Cardiac septum (tissue), 1 donor: ENCODE data around the gene ENTPD6. TPM values are rescaled to one million over a fixed set of nuclear protein-coding genes. Genes with fewer than 3 reads are reported as not detected.
A peak's percentile ranks its signal among the peaks of the same experiment; 100 is the strongest.

Source experiments
- DNase-seq: peaks from one replicate; pipeline ENCODE4 v3.0.0-alpha.2; 2020; ENCODE audit warnings: low spot score
- intact Hi-C: fragments of 100-400 bp; cut with DNase I; formaldehyde crosslinking; loops from one replicate; pipeline ENCODE4 v1.14.0; 2022
- total RNA-seq: library from RNA; stranded (reverse); fragmentation: NEBNext Ultra II Directional; extraction: Animal tissue kit (Norgen Biotek cat#: 25700); gene quantifications from one replicate; pipeline ENCODE4 v1.2.1, GENCODE V29; 2021
- donor health status: DM: no; HTN: no; CAD: no.

ENTPD6 gene
- total RNA-seq, 1 donor from 2014 or later = 102 TPM

DNA sequence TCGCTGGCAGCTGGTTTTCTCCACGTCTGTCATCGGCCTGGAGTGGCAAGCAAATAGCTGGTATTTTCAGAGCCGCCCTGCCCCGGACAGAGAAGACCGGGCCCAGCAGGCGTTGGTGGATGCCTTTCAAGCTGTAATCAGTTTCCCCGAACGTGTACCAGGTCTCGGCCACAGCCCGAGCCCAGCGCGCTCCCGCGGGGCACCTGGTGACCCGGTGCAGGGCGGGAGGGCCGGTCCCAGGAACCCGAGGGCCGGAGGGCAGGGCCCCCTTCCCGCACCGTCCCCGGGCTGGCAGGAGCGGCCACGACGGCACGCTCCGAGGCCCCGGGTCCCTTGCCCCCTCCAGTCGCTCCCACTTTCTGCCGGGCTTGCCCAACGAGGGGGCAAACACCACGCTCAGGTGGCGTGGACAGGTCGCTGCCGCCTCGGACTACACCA, 52.0 kb downstream of the ENTPD6 start:
- intact Hi-C loops = loop anchor here (1.0 to 10.0 kb wide), 5 partner anchors 21 to 253 kb away; partner anchors contain the start of genes ABHD12 and ACSS1
- no peak for DNase-seq

DNA sequence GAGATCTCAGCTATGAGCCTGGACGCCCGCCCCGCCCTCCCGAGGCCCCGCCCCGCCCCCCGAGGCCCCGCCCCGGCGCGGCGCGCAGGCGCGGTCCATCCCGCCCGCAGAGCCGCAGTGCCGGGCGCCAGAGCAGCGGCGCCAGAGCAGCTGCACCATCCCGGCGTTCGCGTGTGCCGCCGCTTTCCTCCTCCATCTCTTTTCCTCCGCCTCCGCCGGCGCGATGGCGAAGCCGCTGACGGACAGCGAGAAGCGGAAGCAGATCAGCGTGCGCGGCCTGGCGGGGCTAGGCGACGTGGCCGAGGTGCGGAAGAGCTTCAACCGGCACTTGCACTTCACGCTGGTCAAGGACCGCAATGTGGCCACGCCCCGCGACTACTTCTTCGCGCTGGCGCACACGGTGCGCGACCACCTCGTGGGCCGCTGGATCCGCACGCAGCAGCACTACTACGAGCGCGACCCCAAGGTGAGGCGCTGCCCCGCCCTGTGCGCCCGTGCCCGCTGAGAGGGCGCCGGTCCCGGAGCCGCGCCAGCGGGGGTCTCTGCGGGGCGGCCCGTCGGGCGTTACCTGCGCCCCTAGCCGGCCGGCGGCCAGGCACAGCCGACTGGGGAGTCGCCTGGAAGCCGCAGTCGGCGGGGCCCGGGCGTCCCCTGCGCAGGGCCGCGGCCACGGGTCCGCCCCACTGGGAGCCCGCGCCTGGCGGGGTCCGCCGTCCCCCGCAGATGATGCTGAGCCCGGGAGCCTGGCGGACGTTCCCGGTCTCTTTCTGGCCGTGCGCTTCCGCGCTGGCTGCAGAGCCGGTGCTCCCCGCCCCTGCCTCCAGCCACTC, 52.7 kb downstream of the ENTPD6 start, which contains the start of gene PYGB:
Gene PYGB, plus strand, starts transcription at position 130 of the 830 bp plus-strand sequence. Its CDS starts 94 bp downstream, at position 224.
- intact Hi-C loops = loop anchor here (1.0 to 10.0 kb wide), 5 partner anchors 21 to 253 kb away; partner anchors contain the start of genes ABHD12 and ACSS1
- peak; percentile 91 for DNase-seq

DNA sequence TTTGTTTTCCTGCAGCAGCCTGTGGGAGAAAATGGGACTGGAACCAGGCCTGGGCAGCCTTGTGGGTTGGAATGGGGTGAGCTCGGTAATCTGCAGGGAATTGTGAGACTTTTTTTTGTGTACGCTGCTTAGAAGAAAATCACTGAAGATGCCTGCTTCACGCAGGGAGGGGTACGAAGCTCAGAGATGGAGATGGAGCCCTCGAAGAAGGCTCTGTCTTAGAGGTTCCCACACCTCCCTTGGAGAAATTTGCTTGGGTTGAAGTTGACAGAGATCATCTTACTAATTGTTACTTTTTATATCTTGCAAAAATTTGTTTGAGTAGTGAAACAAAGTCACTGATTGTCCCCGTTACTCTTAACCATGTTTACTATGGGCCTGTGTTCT, 53.3 kb downstream of the ENTPD6 start:
- no peak for DNase-seq
- intact Hi-C loops = loop anchor here (5.0 to 10.0 kb wide), 2 partner anchors 146 to 191 kb away; partner anchors contain the start of genes ABHD12 and ACSS1

DNA sequence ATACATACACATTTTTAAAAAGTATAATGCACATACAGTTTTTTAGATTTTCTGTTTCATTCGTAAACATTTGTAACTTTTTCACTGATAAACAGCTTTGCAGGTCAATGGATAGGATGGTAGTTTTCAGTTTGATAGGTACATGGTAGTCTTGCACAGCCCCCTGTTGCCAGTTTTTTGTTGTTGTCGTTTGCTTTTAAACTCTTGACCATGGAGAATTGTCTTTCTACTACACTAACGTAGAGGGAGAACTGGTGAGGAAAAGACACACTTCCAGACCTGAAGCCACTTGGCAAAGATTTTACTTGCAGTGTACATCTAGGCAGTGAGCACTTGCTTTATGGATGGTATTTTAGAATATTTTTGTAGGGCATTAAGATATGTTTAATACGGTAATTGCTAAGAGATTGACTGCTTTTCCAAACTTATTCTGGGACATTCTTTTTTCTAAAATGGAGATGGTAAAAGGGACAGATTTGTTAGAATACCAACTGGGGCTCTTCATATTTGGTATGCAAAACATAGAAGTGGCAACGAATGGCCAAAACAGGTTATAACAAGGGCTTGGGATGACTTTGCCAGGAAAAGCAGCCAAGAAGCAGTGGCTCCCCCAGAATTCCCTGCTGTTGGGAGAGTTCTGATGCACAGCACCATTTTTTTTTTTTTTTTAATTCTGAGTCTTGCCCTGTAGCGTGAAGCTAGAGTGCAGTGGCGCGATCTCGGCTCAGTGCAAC, 53.9 kb downstream of the ENTPD6 start:
- DNase-seq = peak; percentile 76
- intact Hi-C loops = loop anchor here (5.0 to 10.0 kb wide), 2 partner anchors 145 to 192 kb away; partner anchors contain the start of genes ABHD12 and ACSS1

DNA sequence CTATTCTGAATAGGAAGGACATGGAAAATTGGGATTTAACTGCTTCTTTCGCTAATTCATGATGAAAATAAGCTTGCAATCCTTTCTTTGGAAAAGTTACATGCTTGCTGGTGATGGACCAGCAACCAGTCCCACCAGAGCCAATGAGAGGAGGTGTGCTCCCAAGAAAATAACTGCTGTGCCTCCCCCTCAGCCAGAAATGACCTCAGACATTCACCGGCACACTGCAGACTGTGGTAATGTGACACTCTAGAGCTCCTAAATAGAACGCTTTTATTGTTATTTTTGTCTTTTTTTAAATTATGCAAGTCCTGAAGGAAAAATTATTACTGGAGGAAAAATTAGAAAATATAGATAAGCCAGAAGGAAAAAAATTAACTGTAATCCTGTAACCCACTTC, 55.0 kb downstream of the ENTPD6 start:
- intact Hi-C loops = no loop called here
- DNase-seq = peak; percentile 70

DNA sequence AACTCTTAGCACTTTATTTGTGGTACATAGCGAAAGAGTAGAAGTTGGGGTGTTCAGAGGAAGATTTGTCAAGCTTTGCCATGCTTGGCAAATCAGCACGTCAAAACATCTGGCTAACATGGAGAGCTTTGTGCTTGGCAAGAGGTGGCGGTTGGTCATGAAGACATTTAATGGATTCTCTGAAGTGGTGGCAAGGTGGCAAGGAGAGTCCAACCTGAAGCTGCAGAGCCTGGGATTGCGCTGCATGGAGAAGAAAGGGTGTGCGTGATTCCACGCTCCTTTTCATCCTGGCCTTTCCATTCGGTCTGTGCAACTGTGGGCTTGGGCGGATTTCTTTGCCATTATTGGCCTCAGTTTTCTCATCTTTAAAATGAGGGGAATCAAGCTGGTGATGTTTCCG, 55.5 kb downstream of the ENTPD6 start:
- intact Hi-C loops = no loop called here
- peak; percentile 69 for DNase-seq

DNA sequence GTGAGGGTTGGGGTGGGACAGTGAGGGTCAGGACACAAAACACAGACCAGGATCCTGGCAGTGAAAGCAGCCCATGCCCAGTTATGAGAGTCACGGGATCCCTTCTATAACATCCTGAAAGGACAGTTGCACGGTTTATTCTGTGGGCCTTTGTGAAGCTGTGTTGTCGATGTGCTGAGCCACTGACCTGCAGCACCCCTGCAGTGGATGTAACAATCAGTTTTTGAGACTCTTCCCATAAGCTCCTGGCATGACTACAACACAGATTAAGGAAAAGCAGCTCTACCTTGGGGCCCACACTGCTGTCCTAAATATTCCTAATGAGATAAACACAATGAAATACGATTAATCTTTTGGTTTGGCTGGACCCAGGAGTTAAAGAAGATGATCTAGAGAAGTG, 56.0 kb downstream of the ENTPD6 start:
- peak; percentile 53 for DNase-seq
- intact Hi-C loops = no loop called here

DNA sequence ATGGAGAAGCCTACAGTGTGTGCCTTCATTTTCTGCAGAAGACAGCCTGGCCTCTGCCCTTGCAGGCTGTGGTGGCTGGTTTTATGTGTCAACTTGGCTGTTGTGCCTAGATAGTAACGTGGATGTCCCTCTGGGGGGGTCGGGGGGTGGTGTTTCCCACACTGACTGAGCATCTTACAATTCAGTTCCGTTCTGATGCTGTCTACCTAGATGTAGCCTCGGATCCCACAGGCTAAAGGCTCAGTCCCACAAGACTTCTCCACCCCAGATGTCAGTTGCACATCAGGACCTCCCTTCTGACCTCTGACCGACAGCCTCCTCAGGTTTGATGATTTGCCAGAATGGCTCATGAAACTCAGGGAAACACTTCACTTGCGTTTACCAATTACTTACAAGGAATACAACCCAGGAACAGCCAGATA, 56.7 kb downstream of the ENTPD6 start:
- peak; percentile 70 for DNase-seq
- intact Hi-C loops = no loop called here

DNA sequence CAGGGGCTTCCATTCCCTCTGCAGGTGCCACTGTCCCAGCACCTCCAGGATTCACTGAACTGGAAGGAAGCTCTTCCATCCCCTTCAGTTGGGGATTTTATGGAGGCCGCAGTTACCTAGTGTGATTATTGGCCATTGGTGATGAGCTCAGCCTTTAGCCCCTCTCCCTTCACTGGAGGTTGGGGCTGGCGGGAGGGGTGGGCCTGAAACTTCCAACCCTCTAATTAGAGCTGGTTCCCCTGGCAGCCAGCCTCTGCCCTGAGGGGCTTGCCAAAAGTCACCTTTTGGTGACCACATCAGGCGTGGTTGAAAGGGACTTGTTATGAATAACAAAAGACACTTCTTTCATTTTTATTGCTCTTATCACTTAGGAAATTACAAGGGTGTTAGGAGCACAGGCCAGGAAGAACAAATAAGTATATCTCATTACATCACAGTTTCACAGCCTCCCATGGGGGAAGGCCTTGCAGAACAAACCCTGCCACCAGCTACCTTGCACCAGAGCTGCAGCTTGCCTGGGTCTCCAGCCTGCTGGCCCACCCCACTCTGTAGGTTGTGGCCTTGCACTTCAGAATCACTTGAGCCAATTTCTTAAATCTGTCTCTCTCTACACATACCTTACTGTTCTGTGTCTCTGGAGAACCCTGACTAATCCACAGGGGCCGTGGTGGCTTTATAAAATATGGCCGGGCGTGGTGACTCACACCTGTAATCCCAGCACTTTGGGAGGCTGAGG, 57.3 kb downstream of the ENTPD6 start:
- peak; percentile 60 for DNase-seq
- intact Hi-C loops = no loop called here

DNA sequence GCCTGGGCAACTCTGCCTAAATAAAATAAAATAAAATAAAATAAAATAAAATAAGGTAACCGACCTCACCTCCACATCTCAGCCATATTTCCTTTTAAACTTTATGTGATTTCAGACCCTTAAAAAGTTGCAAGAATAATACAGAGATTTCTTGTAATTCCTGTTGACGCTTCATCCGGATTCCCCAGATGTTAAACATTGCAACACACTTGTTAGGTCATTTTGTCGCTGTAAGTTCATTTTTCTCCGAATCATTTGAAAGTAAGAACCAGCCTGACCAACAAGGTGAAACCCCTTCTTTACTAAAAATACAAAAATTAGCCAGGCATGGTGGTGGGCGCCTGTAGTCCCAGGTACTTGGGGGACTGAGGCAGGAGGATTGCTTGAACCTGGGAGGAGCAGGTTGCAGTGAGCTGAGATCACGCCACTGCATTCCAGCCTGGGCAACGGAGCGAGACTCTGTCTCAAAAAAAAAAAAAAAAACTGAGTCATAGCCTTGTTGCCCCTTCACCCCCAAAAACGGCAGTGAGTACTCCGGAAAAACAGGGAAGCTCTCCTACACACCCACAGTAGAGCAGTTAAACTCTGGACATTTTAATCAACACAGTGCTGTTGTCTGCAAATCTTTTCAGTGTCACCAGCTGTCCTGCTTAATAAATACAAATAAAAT, 58.2 kb downstream of the ENTPD6 start:
- no peak for DNase-seq
- intact Hi-C loops = no loop called here

DNA sequence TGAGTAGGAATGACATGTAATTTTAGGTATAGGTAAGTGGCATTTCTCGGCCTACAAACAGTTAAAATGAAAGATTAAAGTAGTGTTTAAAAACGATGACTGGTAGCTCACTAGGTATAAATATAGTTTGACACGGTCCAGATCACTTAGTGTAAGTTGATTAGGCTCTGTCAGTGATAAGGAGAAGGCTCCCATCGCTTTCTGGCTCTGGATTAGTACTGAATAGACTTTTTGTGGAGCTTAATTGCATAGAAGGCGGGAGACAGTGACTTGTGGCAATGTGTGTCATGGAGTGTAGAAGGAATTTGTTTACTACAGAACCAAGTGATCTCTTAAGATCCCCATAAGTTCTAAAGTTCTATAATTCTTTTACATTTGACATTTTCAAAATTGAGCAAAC, 59.1 kb downstream of the ENTPD6 start:
- intact Hi-C loops = no loop called here
- no peak for DNase-seq

DNA sequence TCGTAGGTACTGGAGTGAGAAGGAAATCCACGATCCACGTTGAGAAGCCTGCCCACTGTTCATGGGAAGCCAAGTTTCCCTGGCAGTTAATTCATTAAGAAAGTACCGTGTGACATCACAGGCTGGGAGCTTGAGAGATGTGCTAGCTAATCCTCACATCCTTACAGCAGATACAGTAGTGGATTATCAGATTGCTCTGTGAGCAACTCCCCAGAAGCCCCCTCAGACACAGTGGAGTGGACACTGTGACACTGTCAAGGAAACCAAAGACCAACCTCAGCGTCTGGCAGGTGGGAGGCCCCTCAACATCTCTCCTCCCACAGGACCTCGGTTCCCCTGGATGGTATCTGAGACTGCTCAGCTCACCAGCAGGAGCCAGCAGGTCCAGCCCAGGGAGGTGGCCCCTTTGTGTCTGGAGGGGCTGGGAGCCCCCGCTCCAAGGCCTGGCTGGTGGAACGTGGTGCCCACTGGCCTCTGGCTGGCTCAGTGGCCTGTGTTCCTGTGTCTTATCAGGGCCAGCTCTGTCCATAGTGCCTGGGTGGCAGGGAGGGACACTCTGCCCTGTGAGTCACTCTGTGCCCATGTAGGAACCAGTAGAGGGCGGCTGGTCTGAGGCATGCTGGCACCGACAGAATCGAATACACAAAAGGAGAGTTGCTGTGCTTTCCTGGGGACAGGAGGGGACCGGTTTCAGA, 59.6 kb downstream of the ENTPD6 start:
- intact Hi-C loops = no loop called here

DNA sequence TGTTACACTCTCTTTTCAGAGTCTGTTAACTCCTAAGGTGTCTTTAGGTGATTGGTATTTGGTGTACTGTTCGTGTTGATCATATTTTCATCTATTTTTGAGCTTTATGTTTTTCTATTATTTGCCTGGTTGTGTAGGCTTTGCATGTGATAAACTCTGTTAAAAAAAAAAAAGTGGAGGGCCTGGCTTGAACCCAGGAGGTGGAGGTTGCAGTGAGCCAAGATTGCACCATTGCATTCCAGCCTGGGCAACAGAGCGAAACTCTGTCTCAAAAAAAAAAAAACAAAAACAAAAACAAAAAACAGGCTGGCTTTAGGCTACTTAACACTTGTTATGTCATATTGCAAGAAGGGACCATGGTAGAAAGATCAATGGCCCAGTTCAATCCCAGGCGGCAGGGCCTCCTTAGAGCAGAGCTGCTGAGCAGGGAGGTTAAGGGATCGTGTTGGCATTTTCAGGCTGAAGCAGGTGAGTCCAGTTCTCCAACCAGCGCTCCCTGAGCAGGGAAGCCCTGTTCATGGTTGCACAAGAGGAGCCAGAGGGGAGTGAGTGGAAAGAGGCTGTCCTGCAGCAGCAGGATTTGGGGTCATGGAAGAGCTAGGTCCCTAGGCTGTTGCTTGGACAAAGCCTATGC, 60.8 kb downstream of the ENTPD6 start:
- intact Hi-C loops = no loop called here
- DNase-seq = no peak

More for the DNA sequence above, 59.6 kb downstream of the ENTPD6 start:
- DNase-seq = peak; percentile 83

DNA sequence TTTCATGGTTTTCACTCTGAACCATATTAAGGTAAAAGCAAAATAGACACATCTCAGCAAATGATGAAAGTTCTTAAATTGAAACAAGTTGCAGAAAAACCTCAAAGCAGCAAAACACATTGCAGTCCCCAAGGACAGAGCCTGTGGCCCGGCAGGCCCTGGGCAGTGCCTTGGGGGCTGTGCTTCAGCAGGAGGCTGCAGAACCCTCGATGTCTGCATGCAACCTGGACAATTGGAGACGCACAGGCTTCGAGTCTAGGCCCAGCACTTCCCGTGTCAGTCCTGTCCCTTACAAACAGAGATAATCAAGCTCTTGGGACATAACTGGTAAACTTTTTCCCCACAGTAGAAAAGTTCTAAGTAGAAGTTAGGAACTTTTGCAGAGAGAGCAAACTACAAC, 61.6 kb downstream of the ENTPD6 start:
- DNase-seq = peak; percentile 68
- intact Hi-C loops = no loop called here

DNA sequence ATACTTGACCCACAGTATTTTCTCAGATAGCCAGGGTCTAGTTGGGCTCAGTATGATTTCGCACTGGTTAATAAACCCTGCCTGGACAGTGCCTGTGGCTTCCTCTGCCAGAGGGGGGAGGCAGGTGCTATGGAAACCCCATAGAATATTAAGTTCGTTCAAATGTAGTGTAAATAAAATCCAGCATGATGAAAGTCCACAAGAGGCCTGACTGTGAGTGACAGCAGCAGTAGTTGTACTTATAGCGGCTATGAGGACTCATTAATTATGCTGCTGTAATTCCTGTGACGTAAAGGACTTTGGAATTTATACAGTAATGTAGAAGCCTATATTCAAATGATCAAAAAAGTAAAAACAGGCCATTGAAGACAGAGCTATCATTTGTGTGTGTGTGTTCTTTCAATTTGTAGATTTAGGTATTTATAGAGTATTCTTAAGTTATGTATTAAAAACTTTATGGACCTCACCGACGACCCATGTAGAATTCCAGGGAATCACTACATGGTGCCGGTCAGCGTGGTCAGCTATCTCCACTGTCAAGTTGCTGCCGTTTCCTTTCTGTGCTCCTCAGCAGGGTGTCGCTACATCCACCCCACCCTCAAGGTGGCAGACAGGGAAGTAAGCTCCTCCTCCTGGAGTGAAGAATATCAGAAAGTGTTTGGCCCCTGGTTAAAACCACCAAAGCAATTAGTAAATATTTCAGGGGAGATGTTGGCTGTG, 62.4 kb downstream of the ENTPD6 start:
- intact Hi-C loops = loop anchor here (2.0 kb wide), 1 partner anchor 15 kb away; no protein-coding TSS in a partner anchor
- no peak for DNase-seq

DNA sequence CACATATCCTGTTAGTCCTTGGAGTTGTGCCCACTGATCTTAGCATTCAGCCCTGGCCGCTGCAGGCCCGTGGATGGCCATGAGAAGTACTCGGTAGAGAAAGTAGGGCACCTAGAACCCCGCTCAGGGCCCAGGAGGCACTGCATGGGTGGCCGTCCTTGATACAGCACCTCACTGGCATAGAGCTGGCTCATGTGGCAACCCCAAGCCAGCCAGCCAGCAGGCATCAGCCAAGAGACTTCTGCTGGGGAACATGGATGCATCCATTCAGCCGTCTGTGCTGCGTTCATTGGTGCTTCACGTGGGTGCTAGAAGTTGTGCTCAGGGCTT, 62.9 kb downstream of the ENTPD6 start:
- intact Hi-C loops = loop anchor here (2.0 kb wide), 1 partner anchor 14 kb away; no protein-coding TSS in a partner anchor
- DNase-seq = no peak

DNA sequence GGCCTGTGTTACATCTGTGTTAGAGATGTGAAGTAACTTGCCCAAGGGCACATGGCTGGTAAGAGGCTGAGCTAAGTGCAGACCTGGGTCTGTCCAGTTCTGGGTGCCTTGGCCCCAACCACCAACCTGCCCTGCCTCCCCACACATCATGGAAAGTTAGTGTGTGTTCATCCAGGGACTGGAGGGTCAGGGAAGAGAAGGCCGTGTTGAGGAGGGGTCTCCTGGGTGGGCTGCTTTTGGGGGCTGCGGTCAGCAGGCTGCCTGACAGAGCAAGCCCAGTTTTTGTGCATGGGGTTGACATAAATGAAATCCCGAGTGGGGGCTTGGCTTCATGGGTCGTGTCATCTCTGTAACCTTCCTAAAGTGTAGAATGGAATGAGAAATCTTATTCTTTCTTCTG, 63.3 kb downstream of the ENTPD6 start:
- intact Hi-C loops = loop anchor here (2.0 kb wide), 1 partner anchor 14 kb away; no protein-coding TSS in a partner anchor
- peak; percentile 65 for DNase-seq
